HG03558 (cell line): ENCODE results near the gene ANKS1B.

ENCODE experiments used
- ATAC-seq: cut with Tn5 transposase; IDR thresholded peaks from one replicate; pipeline ENCODE4 v1.9.1; 2021; ENCODE audit warnings: moderate number of reproducible peaks; ENCODE audit not compliant: unreplicated experiment; ENCODE audit errors: extremely low read depth

The ANKS1B gene

DNA sequence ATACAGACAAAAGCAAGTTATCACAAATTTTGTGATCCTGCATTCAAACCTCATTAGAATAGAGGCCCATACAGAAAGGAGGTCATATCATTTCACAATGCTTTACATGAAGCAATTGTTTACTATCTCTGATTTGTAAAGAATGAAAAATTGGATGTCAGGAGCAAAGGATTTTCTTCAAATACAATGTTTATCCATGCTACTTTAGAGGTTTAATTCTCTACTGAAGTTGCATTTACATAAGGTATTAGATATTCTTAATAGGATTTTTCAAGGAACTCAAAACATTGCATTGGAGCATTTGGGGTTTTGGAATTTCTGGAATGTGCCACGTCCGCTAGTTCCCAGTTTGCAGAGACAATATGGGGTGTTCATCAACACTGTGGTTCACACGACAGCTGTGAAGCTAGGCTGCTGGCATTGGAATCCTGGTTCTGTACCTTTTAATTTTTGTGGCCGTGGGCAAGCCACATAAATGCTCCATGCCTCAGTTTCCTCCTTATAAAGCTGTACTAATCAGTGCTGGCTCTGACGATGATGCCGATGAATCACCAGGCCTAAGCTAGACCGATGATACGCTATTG is 1164.8 kb downstream of the ANKS1B start:
- ATAC-seq, result no peak

DNA sequence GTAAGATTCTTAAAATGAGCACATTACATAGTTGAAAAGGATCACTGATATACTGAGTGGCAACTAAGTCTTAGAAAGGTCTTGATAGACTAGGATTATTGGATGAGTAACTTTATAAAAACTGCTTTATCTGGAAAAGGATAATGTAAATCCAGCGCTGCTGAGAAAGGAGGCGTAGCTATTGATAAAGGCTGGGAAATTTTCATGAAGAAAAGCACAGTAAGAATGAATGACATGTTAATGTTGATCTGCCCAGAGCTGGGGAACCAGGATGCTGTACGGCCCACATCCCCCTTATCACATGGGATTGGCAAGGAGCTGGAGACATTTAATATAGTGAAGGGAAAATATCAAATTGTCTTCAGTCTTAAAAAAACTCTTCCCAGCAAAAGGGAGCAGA is 1165.7 kb downstream of the ANKS1B start:
- ATAC-seq, result no peak

DNA sequence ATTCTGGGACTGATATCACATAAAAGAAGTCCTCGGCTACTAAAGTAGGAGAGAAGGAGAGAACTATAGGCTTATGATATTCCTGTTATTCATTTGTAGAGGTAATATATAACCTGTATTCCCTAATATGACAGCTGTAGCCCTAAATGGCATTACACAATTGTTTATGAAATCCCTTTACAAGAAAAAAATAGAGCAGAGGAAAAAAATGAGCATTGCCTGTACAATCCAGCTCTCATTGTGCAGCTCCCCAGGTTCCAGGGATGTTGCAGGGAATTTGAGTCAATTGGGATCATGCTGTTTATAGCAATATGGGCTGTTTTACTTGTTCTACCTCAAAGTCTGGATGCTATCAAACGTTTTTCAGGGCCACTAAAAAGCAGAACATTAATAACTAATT is 1166.5 kb downstream of the ANKS1B start:
- no peak for ATAC-seq

DNA sequence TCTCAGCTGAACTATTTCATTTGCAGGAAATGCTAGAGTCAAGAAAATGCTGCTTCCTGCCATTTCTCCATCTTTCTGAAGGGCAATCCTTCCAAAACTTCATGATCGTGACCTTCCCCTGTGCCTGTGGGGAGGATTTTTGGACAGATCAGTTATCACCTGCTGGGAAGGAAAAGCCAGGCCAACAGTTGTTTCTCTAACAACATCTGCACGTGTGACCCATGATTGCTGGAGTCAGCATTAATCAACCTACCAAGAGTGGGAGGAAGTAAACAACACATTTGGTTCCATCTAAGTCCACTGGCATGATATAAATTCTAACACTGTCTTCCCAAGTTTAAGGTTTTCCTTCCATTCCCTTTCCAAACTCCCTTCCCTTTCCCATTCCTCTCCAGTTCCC is 1167.0 kb downstream of the ANKS1B start:
- ATAC-seq, result no peak

DNA sequence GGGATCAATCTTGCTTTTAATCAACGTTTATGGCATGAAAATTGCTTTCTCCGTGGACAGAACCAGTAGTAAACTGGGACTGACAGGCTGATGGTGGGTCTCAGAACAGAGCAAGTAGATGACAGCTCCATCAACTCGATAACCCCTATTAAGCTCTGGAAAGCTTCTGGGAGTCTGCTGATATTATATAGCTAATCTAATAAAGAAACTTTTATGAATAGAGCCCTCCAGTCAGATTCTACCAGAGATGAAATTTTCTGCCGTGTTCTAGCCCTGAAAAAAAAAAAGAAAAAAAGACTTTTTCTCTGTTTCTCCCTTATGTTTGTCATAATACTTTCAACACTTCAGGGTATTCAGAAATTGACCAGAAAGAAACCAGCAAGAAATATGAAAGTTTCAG is 1168.0 kb downstream of the ANKS1B start:
- ATAC-seq, result no peak

DNA sequence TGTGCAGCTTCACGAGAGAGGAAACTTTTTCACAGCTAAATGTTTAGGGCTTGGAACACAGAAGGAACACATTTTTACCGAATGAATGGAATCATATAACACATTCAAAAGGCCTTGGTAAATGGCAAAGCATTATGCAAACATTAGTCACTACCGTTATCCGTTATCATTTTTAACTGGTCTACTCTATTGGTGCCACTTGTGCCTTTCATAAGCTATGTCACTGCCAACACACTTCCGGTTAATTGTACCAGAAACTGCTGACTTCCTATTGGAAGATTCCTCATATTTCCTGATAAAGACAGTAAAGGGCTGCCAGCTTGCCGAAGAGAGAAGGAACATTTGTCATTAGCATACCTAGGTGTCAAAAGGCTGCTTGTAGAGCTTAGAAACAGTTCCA is 1170.5 kb downstream of the ANKS1B start:
- ATAC-seq, result no peak

DNA sequence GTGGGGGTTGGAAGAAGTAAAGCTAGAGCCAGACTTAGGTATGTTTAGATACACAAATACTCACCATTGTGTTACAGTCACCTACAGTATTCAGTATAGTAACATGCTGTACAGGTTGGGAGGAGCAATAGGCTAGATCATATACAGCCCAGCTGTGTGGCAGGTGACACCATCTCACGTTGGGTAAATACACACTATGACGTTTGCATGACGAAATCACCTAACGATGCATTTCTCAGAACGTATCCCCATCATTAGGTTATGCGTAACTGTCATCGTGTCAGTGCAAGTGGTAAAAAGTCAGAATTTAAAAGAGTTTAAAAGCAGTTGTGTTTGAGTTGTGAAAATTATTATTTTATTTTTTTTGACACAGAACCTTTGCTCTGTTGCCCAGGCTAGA is 1172.5 kb downstream of the ANKS1B start:
- no peak for ATAC-seq

DNA sequence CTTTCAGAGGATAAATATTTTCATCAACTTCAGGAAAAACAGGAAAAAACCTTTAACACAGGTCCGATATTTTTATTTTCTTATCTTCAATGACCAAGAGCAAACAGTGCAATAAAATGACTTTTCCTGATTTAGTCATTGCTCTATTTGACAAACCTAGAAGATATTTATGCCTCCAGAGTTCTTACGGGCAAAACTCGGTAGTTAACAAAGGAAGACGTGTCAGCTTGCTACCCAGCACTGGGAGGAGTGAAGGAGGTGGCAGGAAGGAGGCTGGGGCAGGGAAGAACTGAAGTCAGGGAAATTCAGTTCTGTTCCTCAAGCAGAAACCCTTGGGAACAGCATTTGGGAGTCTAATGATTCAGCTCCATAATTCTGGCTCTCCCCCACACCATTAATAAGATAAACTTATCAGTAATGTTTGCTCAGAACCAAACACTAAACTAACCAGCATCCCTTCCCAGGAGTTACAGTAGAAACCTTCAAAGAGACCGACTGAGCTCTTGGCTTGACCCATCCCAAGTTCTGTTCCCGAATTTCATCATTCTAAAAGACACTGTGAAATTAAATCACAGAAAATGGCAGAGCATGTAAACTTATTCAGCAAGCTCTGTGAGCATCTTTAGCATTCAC is 1176.4 kb downstream of the ANKS1B start:
- no peak for ATAC-seq

DNA sequence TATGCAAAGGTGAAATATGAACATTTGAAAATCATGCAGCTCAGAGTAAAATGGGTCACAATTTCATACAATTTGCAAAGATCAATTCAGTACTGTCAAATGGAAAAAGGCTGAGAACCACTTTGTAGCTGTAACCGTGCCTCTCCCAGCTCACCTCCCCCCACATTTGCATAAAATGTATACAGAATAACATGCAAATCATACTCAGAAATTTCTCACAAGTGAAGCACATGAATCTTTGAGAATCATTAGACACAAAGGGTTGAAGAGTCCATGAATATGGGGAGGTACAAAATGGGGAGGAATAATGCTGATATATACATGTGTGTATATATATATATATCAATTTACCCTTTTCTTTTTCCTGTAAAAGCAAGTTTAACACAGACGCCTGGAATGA is 1177.5 kb downstream of the ANKS1B start:
- ATAC-seq, result no peak

DNA sequence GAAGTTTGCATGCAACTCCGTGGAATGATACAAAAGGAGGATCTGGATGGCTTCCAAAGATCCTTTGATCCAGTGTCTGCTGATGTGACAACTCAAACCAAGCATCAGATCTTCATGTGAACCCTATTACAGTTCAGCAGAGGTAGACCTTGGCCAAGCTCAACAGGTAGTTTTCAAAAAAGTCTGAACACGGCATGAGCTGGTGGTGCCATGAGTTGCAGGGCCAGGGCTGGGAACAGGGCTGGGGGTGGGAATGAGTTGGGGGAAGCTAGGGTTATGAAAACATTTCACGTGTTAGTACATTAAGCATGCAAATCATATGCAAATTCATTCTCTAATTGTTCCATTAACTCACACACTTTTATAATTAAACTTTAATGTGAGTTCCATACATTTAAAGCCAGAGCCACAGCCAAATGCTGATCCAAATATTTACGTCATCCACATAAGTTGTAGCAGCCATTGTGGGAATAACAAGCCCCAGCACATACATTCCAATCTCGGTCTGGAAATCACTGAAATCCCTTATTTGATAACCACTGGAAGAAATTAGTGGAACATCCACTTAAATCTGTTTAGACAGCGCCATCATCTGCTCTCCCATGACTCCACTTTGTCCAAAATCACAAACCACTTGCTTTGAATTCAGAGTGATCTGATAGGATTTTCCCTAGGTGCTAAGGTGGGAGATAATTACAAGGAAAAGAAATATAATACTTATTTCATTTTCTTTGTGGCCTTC is 1181.1 kb downstream of the ANKS1B start:
- no peak for ATAC-seq

DNA sequence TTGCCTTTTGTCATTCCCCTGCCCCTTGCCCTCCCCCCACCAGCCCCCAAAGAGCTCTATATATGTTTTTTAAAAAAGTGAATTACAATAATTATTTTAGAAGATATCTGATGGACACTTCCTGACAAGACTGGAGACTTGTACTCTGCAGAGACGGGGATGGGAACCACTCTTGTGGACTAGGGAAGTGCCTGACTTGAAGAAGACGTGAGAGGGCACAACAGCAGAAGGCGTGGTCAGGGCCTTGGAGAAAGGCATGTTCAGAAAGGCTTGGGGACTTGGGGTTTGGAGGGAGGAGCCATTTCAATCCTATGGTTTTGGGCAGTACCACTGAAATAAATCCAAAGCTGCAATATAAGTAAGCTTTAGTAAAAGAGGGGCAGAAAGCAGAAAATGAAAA is 1184.9 kb downstream of the ANKS1B start:
- no peak for ATAC-seq

DNA sequence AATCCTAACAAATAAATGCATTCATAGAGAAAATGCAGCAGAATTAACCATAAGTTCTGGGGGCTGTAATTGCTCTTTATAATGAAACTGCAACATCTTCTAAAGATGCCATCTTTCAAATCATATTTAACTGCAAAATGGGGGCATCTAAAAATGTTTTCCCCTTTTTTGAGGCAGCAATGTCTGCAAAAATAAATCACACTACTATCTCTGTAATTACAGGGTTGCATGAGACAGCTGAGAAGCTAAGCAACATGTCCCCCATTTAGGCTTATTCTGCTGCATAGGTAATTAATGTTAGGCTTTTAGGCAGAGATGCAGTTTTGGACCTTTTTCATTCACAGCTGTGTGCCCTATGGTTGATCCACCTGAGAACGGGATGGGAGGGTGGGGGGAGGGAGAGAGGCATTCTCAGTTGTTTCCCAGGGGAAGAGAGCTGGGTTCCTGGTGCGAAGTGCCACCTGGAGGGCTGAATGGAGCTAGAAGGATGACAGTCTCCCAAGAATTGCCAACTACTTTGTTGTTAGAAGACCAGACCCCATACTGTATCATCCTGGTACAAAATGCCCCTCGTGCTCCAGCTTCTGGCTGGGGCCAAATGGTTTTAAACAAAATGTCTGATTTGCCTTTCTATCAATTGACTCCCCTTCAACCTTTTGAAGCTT is 1185.5 kb downstream of the ANKS1B start:
- no peak for ATAC-seq

DNA sequence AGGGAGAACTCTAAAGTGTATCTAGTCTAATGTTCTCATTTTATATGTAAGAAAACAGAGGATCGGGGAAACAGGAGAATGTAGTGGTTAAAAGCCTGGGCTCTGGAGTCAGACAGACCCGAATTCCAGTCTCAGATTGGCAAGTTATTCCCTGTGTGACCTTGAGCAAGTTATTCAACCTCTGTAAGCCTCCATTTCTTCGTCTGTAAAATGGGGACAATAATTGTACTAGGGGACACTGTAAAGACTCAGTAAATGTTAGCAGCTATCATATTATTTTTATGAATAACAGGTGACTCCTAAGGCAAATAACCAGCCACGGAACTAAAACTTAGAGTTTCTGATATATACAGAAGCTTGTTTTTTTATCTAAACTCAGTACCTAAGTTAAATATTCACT is 1187.5 kb downstream of the ANKS1B start:
- no peak for ATAC-seq

DNA sequence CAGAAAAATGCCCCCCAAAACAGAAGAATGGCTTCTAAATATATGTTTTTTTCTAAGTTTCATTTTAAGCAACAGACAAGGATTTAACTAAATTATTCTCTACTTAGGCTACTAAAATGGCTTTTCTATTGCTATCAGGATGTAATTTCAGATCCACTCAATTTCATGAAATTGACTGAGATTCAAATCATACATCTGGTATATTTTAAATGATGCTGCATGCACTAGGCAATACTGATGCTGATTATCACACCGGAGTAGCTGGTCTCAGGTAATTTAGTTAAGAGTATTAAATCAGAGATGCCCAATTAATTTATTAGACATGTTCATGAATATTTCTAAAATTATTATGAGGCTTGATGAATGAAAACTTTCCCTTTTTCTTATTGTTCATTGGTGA is 1188.0 kb downstream of the ANKS1B start:
- no peak for ATAC-seq

DNA sequence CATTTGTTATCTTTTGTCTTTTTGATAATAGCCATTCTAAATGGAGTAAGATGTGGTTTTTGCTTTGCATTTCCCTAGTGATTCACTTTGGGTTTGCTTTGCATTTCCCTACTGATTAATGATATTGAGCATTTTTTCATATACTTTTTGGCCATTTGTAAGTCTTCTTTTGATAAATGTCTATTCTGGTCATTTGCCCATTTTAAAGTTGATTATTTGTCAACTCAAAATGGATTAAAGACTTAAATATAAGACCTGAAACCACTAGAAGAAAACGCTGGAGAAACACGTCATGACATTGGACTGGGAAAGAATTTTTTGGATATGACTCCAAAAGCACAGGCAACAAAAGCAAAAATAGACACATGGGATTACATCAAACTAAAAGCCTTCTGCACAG is 1191.6 kb downstream of the ANKS1B start:
- ATAC-seq, result no peak

DNA sequence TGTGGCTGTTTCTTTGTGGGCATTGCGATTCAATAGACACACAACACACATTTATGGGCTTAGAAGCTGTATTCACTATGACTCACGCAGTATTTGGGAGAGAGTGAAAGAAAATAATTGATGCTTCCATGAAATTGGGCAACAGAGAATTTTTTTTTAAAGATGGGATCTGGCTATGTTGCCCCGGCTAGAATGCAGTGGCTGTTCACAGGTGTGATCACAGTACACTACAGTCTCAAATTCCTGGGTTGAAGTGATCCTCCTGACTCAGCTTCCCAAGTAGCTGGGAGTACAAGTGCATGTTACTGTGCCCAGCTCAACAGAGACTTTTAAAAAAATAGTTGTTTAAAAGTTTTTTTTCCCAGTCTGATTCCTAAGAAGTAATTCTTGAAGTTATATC is 1193.3 kb downstream of the ANKS1B start:
- no peak for ATAC-seq

DNA sequence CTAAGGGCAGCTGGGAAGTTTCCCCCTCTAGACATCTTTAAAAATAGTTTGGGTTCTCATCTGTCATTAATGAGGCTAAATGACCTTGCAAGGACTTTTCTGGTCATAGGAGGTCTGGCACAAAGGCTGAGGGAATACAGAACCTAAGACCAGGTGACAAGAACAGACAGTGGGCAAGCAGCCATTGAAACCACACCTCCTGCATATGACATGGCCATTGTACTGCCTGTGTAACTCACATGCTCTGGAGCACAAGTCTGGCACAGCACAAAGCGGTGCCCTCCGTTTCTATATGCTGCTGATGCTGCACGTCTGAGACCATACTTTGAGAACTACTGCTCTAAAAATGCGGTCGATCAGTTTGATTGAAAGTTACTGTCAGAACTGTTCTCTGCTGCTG is 1196.3 kb downstream of the ANKS1B start:
- ATAC-seq, result no peak

DNA sequence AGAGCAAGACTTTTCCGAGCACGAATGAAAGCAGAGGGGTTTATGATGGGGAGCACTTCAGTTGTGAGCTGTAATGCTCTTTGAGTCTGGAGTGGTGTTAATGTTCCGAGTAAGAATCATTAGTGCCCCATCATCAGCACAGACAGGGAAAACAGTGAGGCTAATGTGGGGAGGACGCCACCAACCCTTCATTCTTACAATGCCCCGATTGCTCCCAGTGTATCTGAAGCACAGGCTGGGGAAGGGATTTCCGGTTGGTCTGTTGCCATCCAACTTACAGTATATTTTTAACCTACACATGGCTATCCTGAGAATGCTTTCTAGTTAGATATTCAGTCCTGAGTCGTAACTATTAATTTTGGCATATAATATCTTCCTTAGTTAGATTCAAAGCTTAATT is 1198.1 kb downstream of the ANKS1B start:
- ATAC-seq, result no peak

DNA sequence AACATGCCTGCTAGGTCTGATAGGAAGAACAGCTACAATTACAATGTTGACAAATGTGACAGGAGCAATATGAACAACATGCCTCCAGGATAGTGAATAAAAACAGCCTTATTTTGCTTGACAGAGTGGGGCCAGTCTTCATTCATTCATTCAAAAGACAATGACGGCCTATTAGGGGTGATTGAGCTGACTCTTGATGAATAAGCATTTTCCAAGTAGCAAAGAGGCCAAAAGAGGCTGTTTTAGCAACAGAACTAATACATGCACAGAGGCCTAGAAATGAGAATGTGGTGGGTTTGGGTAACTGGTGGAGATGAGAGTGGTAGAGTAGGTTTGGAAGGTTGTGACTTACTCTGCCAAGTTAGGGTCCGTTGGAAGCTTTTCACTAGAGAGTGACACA is 1201.3 kb downstream of the ANKS1B start:
- ATAC-seq, result no peak

DNA sequence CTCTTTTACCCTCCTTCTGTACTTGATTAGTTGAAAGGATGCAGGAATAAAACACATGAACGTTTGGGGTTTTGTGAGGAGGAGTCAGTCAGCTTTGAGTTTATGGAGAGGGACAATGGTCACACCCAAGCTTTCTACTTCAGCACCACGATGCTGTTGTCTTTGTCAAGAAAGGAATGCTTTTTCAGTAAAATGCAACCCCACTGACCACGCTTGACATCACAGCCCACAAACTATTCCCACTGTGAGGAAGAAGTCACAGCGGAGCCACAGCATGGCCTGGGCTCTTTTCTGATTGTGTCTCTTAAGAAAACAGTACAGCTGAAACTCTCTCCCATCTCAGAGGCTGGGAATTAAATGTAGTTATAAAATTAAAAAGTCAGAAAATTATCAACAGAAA is 1204.5 kb downstream of the ANKS1B start:
- no peak for ATAC-seq

DNA sequence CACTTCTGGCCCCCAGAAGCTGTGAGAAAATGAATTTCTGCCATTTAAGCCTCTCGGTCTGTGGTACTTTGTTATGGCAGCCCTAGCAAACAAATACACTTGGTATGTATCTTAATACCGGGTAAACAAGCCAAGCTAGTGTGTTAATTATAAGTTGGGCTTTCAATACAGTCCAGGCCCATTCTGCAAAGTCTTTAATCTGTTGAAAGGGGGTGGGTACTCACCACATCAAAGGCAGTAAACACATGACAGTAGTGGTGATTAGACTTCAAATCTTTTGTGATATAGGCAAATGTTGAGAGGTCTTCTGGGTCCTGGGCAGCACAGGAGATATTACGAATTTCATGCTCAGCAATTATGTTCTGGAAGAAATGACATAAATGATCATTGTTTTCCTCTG is 1211.9 kb downstream of the ANKS1B start:
- ATAC-seq, result no peak
